Keratinocyte (primary cell): ENCODE results near the gene CDHR3.

Experiments used
- CTCF ChIP-seq, 3 experiments: IDR thresholded peaks in 1 of 3; conservative IDR thresholded peaks in 1 of 3; optimal IDR thresholded peaks in 1 of 3; 2 replicates in 2 of 3; 3 replicates in 1 of 3; pipeline versions ENCODE3 to v1.5.1; 2011; ENCODE audit warnings: low read length in 3 of 3, mild to moderate bottlenecking in 3 of 3, moderate library complexity in 2 of 3, control low read depth in 1 of 3, inconsistent platforms in 1 of 3; ENCODE audit not compliant: insufficient read depth in 2 of 3; ENCODE audit errors: extremely low read depth in 1 of 3
- EZH2 ChIP-seq: IDR thresholded peaks from one replicate; pipeline ENCODE4 v1.6.1; 2012; ENCODE audit warnings: inconsistent platforms, mild to moderate bottlenecking, low read length, moderate library complexity

GRCh38 chr7:106012184-106012583 is 49.1 kb downstream of the CDHR3 start:
- TF ChIP-seq CTCF (optimal IDR thresholded peaks at IDR 0.05 in 1 of 3, IDR thresholded peaks at IDR 0.05 in 1 of 3, conservative IDR thresholded peaks at IDR 0.05 in 1 of 3; ENCODE audit: extremely low read depth in 1 of 3, insufficient read depth in 2 of 3, low read length in 3 of 3) (no peak), EZH2 (no peak)
